ENCODE data around the gene LELP1.
"Not testable (repeated sequence)": the region's sequence is repeated elsewhere in the genome, so short reads cannot be mapped to it uniquely, and the experiment has no call there.

The LELP1 gene

DNA sequence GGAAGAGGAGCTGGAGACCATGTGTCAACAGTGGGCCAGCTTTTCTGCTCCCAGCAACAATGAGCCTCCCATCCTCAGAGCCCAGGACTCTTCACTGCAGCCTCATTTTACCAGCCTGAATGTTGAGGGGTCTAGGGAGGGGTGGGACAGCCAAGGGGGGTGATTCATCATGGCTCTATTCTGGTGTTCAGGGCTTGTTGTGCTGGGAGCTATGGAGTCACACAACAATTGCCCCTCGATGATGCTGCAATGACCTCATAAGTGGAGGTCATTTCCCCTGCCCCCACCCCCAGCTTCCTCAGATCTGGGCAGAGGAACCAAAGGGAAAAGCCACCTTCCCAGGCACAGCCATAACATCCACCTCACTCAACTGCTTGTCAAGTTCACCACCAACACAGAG lies at the start of gene LELP1:
Gene LELP1, plus strand, starts transcription at position 301 of the 400 bp plus-strand sequence. CDS start 1,278 bp downstream, outside the sequence.
- no peak for DNase-seq

DNA sequence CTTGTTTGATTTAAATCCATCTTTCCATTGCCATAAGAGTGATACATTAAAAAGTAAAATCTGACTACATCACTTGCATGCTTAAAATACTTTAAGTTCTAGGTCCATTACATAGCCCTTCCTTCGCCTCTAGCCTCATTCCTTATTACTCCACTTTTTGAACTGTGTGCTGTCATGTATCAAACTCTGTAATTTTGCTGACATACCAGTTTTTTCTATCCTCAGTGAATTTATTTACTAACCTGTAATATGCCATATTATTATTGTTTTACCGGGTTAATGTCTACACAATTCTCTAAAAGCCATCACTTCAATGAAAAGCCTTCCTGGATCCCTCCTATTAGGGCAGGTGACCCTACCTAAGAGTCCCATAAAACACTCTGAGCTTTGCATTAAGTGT lies 47.7 kb upstream of the LELP1 start:
- no peak for DNase-seq

DNA sequence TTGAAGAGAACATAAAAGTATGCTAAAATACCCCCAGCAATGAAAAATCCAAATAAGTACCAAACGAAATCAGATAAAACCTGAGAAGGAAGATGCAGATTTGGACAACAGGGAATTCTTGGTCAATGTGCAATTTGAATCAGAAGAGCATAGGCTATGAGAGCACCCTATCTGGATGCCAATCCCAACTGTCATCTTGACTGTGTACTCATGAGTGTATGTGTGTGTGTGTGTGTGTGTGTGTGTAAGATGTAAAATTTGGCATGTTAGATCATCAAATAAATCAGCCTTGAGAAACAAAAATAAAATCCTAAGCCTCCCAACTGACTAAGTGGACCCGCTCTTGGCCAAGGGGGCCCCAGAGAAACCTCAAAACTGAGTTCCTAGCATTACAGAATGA lies 34.5 kb upstream of the LELP1 start:
- DNase-seq, result no peak

DNA sequence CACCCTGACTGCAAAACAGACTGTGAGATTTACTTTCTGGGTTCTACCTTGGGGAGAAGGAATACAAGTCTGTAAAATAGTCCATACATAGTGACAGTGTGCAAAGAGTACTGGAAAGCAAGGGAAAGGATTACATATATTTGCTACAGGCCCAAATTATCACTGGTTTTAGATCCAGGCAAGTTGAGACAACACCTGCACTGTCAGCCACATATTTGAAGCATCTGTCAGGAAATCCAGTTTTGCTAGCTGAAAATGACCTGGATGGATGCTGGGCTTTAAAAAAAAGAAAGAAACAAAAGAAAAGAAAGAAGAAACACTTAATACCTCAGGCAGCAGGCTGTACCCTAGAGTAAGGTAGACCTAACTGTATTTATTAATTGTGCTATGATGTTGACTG lies 28.6 kb upstream of the LELP1 start:
- DNase-seq, result no peak

DNA sequence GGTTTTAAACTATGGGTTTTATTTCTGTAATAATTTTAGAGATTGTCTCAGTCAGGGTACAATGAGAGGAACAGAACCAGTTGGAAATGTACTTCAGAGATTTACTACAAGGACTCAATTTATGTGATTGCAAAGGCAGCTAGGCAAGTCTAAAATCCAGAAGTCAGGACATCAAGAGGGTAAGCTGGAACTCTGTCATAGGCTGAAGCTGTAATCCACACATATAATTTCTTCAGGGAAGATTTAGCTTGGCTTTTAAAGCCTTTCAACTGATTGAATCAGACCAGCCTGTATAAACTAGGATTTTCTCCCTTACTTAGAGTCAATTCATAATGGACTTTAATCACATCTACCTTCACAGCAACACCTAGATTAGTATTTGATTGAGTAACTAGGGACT lies 24.3 kb upstream of the LELP1 start:
- DNase-seq, result no peak

DNA sequence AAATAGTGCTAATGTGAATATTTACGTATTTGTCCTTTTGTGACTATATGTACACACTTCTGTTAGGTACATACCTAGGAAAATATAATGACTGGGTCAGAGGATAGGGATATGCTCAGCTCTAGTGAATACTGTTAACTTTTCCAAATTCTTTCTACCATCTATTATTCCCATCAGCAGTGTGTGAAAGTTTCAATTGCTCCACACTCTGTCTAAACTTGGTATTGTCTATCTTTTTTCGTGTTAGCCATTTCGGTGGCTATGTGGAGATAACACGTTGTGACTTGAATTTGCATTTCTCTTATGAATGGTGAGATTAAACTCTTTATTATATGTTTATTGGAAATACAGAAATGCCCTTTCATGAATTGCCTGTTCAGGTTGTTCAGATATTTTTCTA lies 22.7 kb upstream of the LELP1 start:
- DNase-seq, result no peak

DNA sequence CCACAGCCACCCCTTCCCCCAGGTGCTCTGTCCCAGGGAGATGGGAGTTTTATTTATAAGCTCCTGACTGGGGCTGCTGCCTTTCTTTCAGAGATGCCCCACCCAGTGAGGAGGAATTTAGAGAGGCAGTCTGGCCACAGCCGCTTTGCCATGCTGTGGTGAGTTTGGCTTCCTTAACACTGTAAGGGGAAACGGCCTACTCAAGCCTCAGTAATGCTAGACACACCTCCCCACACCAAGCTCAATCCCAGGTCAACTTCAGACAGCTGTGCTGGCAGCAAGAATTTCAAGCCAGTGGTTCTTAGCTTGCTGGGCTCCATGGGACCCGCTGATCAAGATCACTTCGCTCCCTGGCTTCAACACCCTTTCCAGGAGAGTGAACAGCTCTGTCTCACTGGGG lies 14.9 kb upstream of the LELP1 start:
- DNase-seq, result not testable (repeated sequence)

DNA sequence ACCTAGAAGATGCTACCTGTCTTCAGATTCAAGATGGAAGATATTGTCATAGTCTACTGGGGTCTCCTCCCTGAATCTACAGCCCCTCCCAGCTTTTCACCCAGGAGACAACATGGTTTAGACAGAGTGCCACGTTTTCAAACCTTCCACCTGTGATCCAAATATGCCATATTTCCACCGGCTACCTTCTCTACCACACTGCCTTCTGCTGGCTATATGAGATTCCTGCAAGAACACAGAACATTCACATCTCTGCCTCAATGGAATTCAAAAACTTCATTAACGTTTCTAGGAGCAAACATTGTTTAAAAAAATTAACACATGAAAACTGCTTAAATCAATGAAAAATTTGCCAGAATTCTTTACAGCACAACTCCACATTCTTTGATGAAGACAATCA lies 12.9 kb upstream of the LELP1 start:
- DNase-seq, result no peak

DNA sequence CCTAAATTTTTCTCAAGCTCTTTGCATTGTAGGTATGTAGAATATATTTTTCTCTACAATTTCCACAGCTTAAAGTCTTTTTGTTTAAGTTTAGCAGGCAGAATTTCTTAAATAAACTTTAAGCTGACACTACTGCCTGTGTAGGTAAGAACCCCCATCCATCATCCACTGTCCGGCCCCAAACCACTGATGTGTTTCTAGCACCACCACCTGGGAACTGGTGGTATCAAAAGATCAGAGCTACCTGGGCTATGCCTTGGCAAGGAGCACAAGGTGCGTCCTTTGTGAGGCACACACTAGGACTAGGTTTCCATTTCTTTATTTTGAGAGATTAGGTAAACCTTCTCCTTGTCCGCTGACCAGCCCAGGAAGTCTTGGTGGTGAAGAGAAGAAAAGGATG lies 10.5 kb upstream of the LELP1 start:
- no peak for DNase-seq

DNA sequence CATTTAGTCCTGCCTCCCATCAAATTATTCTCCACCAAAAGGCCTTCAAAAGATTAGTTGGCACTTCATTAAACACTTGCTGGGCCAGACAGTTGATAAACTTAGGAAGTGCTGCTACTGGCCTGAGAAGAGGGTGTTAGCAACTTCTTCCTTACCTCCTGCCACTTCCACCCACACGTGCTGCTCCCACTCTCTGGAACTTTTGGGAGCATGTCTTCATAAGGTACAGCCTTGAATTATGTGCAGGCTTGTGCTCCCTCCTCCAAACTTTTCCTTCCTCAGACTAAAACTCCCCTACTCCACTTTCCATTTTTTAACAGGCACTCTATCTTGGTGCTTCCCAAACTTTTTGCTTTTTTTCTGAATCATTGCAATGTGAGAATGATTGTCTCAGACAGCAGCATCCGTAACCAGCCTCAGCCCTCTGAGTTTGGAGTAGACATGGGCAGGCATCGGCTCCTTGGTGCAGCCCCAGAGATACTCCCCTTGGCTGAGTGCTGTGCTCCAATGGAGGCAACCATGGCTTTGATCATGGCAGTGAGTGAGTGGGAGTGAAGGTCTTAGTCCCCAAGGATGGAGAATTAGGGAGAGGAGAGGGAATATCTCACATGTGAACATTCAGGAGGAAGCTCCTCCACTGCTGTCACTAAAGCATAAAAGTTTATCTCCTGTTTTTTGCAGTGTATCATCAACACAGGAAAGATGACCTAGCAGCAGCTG lies 8.7 kb upstream of the LELP1 start:
- no peak for DNase-seq

DNA sequence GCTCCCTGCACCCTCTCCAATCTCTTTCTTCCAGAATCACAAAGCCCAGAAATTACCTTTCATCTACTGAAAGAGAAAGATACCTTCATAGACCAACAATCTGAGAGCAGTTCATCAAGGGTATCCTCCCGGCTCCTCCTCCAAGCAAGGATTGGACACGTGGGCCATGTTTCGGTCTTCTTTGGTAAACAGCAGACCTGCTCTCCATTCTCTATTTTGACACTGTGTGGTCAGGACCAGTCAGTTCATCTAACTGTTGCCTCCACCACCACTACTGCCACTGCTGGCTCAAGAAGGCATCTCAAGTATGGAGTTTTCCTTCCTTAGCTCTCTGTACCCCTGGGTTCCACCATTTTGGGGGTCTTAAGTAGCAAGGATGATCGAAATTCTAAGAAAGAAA lies 8.0 kb upstream of the LELP1 start:
- DNase-seq, result no peak

DNA sequence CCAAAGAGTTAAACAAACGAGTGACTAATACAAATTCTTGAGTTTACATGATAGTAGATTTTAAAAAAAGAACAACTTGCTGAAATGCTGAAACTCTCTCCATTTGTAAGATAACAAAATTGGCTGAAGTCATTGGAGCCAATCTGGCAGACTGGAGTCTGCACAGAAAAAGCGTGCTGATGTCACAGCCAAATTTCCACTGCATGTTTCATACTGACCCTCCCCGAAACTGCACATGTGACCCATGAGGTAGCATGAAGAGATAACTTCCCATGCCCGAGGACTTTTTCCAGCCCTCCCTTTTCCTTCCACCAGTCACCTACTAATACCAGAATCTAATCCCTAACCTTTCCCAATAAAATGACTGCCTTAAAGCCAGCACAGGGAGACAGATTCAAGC lies 1.2 kb upstream of the LELP1 start:
- no peak for DNase-seq

DNA sequence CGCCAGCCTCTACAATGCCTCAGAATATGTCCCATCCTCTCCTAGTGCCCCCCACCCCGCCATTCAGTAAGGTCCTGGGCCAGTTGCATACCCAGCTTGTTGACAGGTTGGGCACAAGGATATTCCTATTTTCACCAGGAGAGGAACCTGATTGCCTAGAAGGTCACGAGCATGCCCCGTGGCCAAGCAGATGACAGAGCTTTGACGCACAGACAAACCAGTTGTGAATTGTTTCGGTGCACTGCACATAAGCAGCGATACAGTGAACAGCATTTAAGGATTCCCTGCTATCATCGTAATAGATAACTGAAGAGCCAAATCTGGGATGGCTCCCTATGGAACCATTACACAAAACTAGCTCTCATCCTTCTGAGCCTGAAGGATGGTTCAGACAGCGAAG lies 3.4 kb downstream of the LELP1 start:
- DNase-seq, result no peak

DNA sequence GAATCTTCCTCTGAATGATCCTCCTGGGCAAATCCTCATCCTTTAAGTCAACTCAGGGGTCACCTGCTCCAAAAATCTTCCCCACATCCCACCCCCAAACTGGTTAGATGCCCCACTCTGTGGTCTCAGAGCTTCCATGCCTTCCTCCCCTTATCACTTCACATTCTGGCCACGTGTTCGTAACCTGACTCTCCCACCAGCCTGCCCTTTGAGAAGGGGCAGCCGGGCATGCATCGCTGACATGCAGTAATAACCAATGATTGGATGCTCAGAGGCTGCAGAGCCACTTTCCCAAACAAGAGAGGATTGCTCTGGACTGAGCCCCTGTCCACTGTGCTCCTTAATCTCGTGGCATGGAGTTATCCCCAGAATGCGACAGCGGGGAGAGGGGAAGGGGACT lies 7.0 kb downstream of the LELP1 start:
- DNase-seq, result no peak

DNA sequence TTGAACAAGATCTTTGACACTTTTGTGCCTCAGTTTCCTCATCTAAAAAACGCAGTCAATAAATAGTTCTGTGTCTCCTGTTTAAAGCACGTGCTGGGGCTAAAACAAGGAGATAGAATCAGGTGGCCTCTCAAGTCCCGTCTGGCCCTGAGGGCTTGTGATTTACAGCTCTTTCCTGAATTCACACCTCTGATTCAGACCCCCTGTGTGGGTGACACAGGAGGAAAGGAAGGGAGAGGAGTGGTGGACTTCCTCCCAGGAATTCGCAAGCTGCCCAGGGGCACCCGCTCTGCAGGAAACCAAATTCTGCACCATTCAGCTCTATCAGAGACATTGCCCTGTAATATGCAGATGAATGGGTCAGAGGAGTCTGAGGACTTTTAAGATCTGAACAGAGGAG lies 9.0 kb downstream of the LELP1 start:
- no peak for DNase-seq

DNA sequence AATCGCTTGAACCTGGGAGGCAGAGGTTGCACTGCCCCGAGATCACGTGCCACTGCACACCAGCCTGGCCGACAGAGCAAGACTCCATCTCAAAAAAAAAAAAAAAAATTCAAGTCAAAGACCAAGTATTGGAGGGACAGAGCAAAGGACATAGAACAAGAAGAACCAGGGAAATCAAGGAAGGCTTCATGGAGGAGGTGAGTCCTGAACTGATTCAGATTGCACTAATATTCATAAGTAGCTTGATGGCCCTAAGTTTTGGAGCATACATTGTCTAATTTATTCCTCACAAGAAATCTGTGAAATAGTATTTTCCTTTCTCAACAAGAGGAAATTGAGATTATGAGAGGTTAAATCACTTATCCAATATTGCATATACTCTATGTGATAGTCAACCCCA lies 10.3 kb downstream of the LELP1 start:
- DNase-seq, result no peak

DNA sequence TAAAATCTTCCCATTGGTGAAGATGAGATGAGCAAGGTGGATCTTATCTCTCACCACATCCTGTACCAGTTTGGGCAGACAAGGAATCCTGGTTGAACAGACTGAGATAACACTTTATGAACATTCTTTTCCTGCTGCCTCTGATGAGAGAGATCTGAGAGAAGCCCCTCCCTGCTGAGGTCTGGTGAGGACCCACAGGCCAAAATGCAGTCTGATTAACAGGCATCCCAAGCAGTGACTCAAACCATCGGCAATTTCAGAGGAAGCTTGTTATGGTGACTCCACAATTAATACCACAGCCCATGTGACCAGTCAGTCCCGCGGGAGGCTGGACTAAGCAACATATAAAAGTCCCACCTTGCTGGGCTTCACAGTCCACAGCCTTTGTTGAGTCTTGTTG lies 14.0 kb downstream of the LELP1 start, which contains the start of gene PRR9:
Gene PRR9, plus strand, starts transcription at position 373 of the 400 bp plus-strand sequence. CDS start 561 bp downstream, outside the sequence.
- no peak for DNase-seq

DNA sequence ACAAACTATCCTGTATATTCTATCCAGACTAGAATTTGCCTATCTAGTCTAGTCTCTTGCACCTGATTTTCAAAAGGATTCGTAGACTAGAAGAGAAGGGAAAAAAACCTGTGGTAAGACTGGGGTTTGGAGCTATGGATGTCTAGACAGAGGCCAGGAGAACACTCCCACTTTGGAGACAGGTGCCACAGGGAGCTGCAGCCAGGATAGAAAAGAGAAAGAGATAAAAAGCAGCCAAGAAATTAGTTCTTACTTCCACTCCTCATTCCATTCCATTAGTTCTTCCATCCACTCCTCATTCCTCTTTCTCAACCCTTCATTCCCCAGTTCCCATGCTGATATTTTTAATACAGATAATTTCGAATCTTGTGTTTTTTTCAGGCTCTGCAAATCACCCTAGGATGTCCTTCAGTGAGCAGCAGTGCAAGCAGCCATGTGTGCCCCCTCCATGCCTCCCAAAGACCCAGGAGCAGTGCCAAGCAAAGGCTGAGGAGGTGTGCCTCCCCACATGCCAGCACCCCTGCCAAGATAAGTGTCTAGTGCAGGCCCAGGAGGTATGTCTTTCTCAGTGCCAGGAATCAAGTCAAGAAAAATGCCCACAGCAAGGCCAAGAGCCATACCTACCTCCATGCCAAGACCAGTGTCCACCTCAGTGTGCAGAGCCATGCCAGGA lies 14.7 kb downstream of the LELP1 start:
- DNase-seq, result no peak

DNA sequence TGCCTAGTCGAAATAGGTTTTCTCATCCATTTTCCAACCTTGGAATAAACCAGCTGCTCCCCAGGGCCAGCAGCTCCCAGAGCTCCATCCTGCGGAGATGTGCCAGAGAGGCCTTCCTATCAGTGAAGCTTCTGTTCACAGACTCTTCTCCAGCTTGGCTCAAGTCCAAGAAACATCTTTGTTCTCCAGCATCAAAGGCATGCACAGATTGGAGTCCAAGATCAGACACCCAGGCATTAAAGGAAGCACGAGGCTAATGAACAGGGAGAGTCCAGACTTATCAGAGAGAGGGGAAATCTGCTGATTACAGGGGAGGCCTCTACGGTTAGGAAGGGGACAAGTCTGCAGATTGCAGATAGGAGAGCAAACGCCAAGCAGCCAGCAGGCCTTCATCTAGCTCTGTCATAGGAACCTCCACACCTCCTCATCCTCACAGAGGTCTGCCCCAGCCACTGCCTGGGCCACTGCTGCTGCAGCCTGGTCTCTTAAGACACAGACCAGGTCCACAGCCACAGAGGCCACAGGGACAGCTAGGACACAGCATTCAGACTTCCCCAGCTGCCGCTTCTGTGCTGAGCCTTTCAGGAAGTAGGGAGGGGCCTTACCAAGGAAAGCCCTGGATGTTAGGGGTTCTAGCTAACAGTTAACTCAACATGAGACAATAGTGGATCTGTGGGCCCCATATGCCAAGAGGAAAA lies 17.5 kb downstream of the LELP1 start:
- DNase-seq, result no peak

DNA sequence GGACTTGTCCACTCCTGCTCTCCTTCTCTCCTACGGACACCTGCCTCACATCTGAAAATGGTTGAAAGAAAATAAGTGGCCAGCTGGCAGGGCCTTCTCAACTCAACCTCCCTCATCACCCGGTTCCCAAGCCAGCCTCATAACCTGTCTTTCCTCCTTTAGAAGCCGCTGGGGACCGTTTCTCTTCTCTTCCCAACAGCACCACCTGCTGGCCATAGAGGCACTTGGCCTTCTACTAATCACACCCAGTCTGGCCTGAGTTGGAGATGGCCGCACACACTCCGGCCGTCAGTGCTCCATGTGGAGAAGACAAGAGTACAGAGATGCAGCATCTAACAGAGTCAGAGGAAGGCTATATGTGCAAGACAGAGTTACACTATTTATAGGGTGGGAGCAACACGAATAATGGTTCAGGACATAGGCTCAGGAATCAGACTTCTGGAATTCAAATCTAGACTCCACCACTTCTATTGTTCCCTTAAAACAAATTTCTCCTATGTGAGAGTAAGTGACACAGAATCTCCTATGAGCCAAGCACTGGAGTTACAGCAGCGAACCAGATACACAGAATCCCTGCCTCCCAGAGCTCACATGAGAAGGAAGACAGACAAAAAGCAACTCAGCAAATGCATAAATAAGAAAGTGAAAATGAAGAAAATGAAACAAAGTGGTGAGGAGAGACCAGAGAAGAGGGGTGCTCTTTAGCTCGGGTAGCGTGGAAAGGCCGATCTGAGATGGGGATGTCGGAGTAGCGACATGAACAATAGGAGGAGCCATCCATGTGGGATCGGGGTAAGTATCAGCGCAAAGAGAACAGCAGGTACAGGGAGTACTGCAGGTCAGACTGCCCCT lies 20.0 kb downstream of the LELP1 start:
- peak; percentile 19 for DNase-seq

DNA sequence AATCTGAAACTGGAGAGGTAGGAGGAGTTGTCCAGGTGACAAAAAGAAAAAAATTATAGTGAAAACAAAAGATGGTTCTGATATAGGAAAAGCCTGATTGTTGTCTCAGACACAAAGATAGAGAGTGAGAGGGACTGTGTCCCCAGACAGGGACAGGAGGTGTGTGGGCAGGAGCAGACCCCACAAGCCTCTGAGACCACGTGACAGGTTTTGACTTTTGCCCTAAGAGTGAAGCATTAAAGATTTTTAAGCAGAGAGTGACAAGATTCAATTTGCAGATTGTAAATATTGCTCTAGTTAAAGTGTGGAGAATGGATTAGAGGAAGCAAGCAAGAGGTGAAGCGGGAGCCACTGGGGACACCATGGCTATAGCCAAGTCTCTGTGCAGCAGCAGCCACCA lies 24.6 kb downstream of the LELP1 start:
- DNase-seq, result no peak

DNA sequence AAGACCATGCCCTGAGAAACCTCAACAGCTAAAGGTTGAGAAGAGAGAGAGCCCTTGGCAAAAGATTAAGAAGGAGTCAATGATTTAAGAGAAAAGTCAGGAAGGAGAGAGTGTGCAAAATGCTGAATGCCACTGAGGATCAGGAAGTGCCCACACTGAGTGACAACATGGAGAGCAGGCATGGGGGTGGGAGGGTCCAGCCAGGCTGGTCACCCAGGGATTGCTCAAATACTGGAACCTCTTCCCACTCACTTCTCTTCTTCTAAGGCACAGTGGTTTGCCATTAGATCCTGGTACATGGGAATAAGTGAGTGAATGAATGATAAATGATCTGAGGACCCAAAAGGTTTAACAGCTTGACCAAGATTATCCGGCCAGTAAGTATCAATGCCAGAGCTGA lies 25.3 kb downstream of the LELP1 start:
- no peak for DNase-seq

All from NCI-H510A (cell line).